T-helper 2 cell treated with Interferon-gamma antibody and Interleukin-4, amounts not matched to agents 100 ng/mL and 5 ng/mL, for 36 hours (primary cell): ENCODE results near the gene ALG1. TPM values are rescaled to one million over a fixed set of nuclear protein-coding genes. Genes with fewer than 3 reads are reported as not detected.
"Not testable (repeated sequence)": the region's sequence is repeated elsewhere in the genome, so short reads cannot be mapped to it uniquely, and the experiment has no call there.

Experiments used
- intact Hi-C: fragments of 100-400 bp; cut with micrococcal nuclease; formaldehyde crosslinking; loops from one replicate; pipeline ENCODE4 v1.15.1; 2023
- total RNA-seq: library from RNA; stranded (reverse); gene quantifications from 2 replicates; pipeline ENCODE4 v1.2.3, GENCODE V29; 2022

ALG1 gene
- total RNA-seq, 1 donor from 2014 or later, result 32.5 TPM

- intact Hi-C loops, result not testable (repeated sequence)
Observed at GRCh38 chr16:5044581-5044980, 27.1 kb upstream of the ALG1 start.

- intact Hi-C loops, result no loop called here
Observed at GRCh38 chr16:5045499-5046115, 26.0 kb upstream of the ALG1 start.

- intact Hi-C loops, result no loop called here
Observed at GRCh38 chr16:5046914-5047313, 24.7 kb upstream of the ALG1 start.

- intact Hi-C loops, result loop anchor here (5.0 kb wide), 1 partner anchor 37 kb away; no protein-coding TSS in a partner anchor
Observed at GRCh38 chr16:5054876-5055865, 16.5 kb upstream of the ALG1 start.

- intact Hi-C loops, result loop anchor here (5.0 kb wide), 1 partner anchor 36 kb away; no protein-coding TSS in a partner anchor
Observed at GRCh38 chr16:5056352-5056751, 15.3 kb upstream of the ALG1 start.

GRCh38 chr16:5058476-5058875, 13.2 kb upstream of the ALG1 start:
- intact Hi-C loops, result loop anchor here (5.0 kb wide), 1 partner anchor 34 kb away; no protein-coding TSS in a partner anchor

- intact Hi-C loops, result loop anchor here (5.0 kb wide), 1 partner anchor 33 kb away; no protein-coding TSS in a partner anchor
Observed at GRCh38 chr16:5059386-5060072, 12.1 kb upstream of the ALG1 start.

GRCh38 chr16:5060073-5060641, 11.5 kb upstream of the ALG1 start:
- intact Hi-C loops, result no loop called here

GRCh38 chr16:5062051-5062450, 9.6 kb upstream of the ALG1 start:
- intact Hi-C loops, result no loop called here

GRCh38 chr16:5062790-5063765, 8.6 kb upstream of the ALG1 start:
- intact Hi-C loops, result no loop called here

- intact Hi-C loops, result no loop called here
Observed at GRCh38 chr16:5064915-5065314, 6.7 kb upstream of the ALG1 start.

GRCh38 chr16:5065326-5065725, 6.3 kb upstream of the ALG1 start:
- intact Hi-C loops, result no loop called here

- intact Hi-C loops, result no loop called here
Observed at GRCh38 chr16:5065813-5066212, 5.8 kb upstream of the ALG1 start, which contains the start of gene C16orf89. Gene C16orf89 (minus strand): TSS chr16:5065956. CDS start chr16:5065908, 48 bp downstream.

- intact Hi-C loops, result no loop called here
Observed at GRCh38 chr16:5066511-5066910, 5.1 kb upstream of the ALG1 start.

GRCh38 chr16:5069048-5069447, 2.6 kb upstream of the ALG1 start:
- intact Hi-C loops, result no loop called here

- intact Hi-C loops, result loop anchor here (2.0 to 5.0 kb wide), 2 partner anchors 37 to 223 kb away; partner anchors contain the start of genes GLYR1, NAGPA and UBN1
Observed at GRCh38 chr16:5069854-5070253, 1.8 kb upstream of the ALG1 start.

- intact Hi-C loops, result loop anchor here (1.0 to 5.0 kb wide), 3 partner anchors 27 to 223 kb away; partner anchors contain the start of genes EEF2KMT, GLYR1, NAGPA and UBN1
Observed at GRCh38 chr16:5070431-5071186, 1.0 kb upstream of the ALG1 start.

- intact Hi-C loops, result loop anchor here (1.0 to 5.0 kb wide), 3 partner anchors 26 to 224 kb away; partner anchors contain the start of genes EEF2KMT, GLYR1, NAGPA and UBN1
Observed at GRCh38 chr16:5071341-5071680, 332 bp upstream of the ALG1 start.
